ENCODE data around the gene A1CF.

- TF ChIP-seq POLR2AphosphoS5 (IDR thresholded peaks at IDR 0.05) (no peak), CTCF (IDR thresholded peaks at IDR 0.05) (no peak), POLR2A (IDR thresholded peaks at IDR 0.05) (no peak)
These were observed 33.1 kb upstream of the A1CF start for GRCh38 chr10:50918529-50918928.

Measured in breast epithelium (tissue), 3 donors.